GM18517 (cell line): ENCODE data around the gene KRTAP9-6.
"Not testable (repeated sequence)": the region's sequence is repeated elsewhere in the genome, so short reads cannot be mapped to it uniquely, and the experiment has no call there.

Source experiments
- ATAC-seq: cut with Tn5 transposase; IDR thresholded peaks from one replicate; pipeline ENCODE4 v1.9.1; 2021; ENCODE audit warnings: mild to moderate bottlenecking, moderate library complexity; ENCODE audit not compliant: unreplicated experiment

The KRTAP9-6 gene

GRCh38 chr17:41265078-41265477, at the start of gene KRTAP9-6:
Gene KRTAP9-6, plus strand, starts transcription at chr17:41265378. Its CDS starts 0 bp downstream, at chr17:41265378.
- ATAC-seq, result no peak

DNA sequence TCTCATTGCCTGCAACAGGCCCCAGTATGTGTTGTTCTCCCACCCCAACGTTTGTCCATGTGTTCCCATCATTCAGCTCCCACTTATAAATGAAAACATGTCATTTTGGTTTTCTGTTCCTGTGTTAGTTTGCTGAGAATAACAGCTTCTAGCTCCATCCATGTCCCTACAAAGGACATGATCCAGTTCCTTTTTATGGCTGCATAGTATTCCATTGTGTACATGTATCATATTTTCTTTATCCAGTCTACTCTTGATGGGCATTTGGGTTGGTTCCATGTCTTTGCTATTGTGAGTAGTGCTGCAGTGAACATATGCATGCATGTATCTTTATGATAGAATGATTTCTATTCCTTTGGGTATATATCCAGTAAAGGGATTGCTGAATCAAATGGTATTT, 49.5 kb upstream of the KRTAP9-6 start:
- no peak for ATAC-seq

GRCh38 chr17:41223821-41224220, 41.4 kb upstream of the KRTAP9-6 start:
- no peak for ATAC-seq

- no peak for ATAC-seq
Measured at GRCh38 chr17:41226051-41226450, 39.1 kb upstream of the KRTAP9-6 start.

DNA sequence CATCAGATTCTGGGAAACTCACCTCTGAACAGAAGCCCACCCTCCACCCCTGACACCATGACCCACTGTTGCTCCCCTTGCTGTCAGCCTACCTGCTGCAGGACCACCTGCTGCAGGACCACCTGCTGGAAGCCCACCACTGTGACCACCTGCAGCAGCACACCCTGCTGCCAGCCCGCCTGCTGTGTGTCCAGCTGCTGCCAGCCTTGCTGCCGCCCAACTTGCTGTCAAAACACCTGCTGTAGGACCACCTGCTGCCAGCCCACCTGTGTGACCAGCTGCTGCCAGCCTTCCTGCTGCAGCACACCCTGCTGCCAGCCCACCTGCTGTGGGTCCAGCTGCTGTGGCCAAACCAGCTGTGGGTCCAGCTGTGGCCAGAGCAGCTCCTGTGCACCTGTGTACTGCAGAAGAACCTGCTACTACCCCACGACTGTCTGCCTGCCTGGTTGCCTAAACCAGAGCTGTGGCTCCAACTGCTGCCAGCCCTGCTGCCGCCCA, 38.5 kb upstream of the KRTAP9-6 start, which contains the start of gene KRTAP9-2:
Gene KRTAP9-2, plus strand, starts transcription at position 51 of the 498 bp plus-strand sequence. Its CDS starts 7 bp downstream, at position 58.
- not testable (repeated sequence) for ATAC-seq

- no peak for ATAC-seq
Measured at GRCh38 chr17:41230094-41230493, 35.1 kb upstream of the KRTAP9-6 start.

GRCh38 chr17:41231731-41232130, 33.4 kb upstream of the KRTAP9-6 start:
- no peak for ATAC-seq

GRCh38 chr17:41232399-41233105, 32.6 kb upstream of the KRTAP9-6 start, which contains the start of gene KRTAP9-3:
Gene KRTAP9-3, plus strand, starts transcription at chr17:41232449. Its CDS starts 53 bp downstream, at chr17:41232502.
- not testable (repeated sequence) for ATAC-seq

GRCh38 chr17:41237116-41237515, 28.1 kb upstream of the KRTAP9-6 start:
- ATAC-seq, result not testable (repeated sequence)

DNA sequence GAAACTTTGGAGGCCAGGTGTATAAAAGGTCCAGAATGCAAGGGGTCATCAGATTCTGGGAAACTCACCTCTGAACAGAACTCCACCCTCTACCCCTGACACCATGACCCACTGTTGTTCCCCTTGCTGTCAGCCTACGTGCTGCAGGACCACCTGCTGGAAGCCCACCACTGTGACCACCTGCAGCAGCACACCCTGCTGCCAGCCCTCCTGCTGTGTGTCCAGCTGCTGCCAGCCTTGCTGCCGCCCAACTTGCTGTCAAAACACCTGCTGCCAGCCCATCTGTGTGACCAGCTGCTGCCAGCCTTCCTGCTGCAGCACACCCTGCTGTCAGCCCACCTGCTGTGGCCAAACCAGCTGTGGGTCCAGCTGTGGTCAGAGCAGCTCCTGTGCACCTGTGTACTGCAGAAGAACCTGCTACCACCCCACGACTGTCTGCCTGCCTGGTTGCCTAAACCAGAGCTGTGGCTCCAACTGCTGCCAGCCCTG, 27.2 kb upstream of the KRTAP9-6 start, which contains the start of gene KRTAP9-8:
Gene KRTAP9-8, plus strand, starts transcription at position 51 of the 489 bp plus-strand sequence. Its CDS starts 53 bp downstream, at position 104.
- ATAC-seq, result not testable (repeated sequence)

- not testable (repeated sequence) for ATAC-seq
Measured at GRCh38 chr17:41246995-41247787, 18.0 kb upstream of the KRTAP9-6 start.

DNA sequence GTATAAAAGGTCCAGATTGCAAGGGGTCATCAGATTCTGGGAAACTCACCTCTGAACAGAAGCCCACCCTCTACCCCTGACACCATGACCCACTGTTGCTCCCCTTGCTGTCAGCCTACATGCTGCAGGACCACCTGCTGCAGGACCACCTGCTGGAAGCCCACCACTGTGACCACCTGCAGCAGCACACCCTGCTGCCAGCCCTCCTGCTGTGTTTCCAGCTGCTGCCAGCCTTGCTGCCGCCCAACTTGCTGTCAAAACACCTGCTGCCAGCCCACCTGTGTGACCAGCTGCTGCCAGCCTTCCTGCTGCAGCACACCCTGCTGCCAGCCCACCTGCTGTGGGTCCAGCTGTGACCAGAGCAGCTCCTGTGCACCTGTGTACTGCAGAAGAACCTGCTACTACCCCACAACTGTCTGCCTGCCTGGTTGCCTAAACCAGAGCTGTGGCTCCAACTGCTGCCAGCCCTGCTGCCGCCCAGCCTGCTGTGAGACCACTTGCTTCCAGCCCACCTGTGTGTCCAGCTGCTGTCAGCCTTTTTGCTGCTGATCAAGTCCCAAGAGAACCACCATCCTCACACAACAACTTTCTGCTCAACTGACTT, 15.4 kb upstream of the KRTAP9-6 start, which contains the start of gene KRTAP9-4:
Gene KRTAP9-4, plus strand, starts transcription at position 51 of the 604 bp plus-strand sequence. Its CDS starts 34 bp downstream, at position 85.
- ATAC-seq, result not testable (repeated sequence)

- no peak for ATAC-seq
Measured at GRCh38 chr17:41251261-41251660, 13.9 kb upstream of the KRTAP9-6 start.

DNA sequence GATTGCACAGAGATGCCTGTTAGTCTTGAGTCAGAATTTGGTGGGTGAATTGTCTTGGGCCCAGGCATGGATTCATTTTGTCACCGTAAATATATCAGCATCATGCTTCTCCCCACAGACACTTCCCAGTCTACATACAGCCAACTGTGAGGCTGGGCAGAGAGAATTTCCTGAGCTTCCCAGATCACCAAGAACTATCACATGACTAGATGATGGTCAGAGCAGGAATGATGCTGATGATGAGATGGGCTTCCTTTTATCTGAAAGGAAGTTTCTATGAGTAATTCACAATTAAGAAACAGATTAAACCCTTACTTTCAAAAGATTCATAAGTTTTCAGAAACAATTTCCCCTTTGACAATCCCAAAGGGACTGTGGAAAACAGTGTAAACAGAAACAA, 10.3 kb upstream of the KRTAP9-6 start:
- no peak for ATAC-seq

- not testable (repeated sequence) for ATAC-seq
Measured at GRCh38 chr17:41255381-41256290, 9.5 kb upstream of the KRTAP9-6 start, which contains the start of gene KRTAP9-9. Gene KRTAP9-9, plus strand, starts transcription at chr17:41255384.

GRCh38 chr17:41256291-41256685, 8.9 kb upstream of the KRTAP9-6 start:
- no peak for ATAC-seq

DNA sequence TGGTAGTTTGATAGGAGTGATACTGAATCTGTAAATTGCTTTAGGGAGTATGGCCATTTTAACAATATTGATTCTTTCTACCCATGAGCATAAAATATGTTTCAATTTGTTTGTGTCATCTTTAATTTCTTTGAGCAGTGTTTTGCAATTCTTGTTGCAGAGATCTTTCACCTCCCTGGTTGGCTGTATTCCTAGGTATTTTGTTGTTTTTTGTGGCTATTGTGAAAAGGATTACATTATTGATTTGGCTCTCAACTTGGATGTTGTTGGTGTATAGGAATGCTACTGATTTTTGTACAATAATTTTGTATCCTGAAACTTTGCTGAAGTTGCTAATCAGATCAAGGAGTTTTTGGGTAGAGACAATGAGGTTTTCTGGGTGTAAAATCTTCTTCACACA, 6.8 kb upstream of the KRTAP9-6 start:
- no peak for ATAC-seq

DNA sequence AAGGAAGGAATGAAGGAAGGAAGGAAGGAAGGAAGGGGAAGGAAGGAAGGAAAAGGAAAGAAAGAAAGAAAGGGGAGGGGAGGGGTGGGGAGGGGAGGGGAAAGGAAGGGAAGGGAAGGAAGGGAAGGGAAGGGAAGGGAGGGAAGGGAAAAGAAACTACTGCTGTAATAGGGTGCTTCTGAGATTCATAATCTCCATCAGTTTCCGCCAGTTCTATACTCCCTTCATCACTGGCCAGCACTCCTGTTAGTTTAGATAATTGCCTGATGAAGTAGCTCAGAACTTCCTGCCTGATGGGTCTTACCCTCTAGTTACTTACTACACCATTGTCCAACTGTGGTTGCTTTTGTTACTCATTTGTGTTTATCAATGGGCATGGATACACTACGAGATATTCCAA, 2.0 kb upstream of the KRTAP9-6 start:
- ATAC-seq, result no peak

GRCh38 chr17:41264599-41264998, 579 bp upstream of the KRTAP9-6 start:
- ATAC-seq, result no peak

- ATAC-seq, result no peak
Measured at GRCh38 chr17:41267711-41268110, 2.5 kb downstream of the KRTAP9-6 start.
